Stimulated activated CD4-positive, alpha-beta T cell treated with anti-CD3 and anti-CD28 coated beads, Interleukin-2, amount 100 ng/mL, for 4 hours (primary cell): Measurements from ENCODE around the gene ZNRF1.
"Not testable (repeated sequence)": the region's sequence is repeated elsewhere in the genome, so short reads cannot be mapped to it uniquely, and the experiment has no call there.

ENCODE experiments used
- DNase-seq: peaks from one replicate; pipeline ENCODE4 v3.0.0-alpha.2; 2020; ENCODE audit warnings: low read depth

Gene ZNRF1

DNA sequence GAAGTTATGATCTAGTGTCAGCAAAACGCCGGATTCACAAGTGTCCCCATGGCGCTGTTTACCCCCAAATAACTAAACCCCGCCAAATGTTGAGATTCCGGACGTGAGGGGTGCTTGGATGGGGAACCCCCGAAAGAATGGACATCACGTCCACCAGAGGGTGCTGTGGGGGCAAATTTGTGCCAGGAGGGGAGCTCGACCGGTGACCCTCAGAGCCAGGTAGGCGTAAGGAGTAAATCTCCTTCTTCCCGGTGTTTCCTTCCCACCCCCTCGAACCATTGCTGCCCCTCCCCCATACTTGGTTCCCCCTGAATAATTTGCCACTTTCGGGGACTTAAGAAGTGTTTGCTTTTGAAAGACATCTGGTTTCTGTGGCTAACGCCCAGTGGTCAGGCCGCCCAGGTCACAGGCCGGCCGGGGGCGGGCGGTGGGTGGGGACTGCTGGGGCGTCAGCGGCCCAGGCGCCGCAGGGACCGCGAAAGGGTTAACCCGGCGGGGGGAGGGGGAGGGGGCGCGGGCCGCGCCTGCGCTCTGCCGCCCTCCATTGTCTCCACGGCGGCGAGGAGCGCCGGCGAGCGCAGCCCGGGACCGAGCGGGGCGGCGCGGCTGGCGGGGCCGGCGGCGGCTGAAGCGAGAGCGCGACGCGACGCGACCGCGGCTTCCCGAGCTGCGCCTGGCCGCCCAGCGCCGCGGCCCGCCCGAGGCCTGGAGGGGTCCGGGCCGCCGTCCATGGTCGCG lies at the start of gene ZNRF1:
Gene ZNRF1 (plus strand): TSS at position 544 of the 738 bp plus-strand sequence. CDS start 648 bp downstream, outside the sequence.
- DNase-seq = peak; percentile 74

DNA sequence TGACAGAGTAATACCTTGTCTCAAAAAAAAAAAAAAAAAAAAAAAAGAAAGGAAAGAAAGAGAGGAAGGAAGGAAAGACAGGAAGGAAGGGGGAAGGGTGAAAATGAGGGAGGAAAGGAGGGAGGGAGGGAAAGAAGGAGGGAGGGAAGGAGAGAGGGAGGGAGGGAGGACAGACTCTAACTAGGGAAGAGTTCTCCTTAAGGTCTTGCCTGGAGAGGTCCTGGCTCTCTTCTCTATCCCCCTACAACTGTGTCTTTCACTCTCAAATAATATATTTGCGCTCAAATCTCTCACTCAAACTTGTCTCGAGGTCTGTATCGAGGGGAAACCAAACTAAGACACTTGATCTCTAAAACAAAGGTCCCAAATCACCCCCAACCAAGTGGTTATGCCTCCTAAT lies 49.5 kb upstream of the ZNRF1 start:
- no peak for DNase-seq

DNA sequence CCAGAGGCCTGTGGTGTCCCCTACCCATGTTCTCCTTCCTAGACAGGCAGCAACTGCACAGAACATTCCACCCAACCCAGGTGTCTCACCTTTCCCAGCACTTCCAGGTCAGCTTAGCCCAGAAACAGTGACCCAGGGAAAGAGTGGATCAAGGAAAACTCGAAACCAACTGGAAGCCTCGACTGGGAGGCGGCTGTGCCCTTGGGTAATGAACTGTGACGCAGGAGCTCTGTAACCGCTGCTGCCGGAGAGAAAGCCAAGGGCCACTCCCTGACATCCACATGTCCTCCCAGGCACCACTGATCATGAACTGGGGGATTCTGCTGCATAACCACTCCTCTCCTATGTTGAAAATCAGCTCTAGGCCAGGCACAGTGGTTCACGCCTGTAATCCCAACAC lies 48.3 kb upstream of the ZNRF1 start:
- DNase-seq = no peak

DNA sequence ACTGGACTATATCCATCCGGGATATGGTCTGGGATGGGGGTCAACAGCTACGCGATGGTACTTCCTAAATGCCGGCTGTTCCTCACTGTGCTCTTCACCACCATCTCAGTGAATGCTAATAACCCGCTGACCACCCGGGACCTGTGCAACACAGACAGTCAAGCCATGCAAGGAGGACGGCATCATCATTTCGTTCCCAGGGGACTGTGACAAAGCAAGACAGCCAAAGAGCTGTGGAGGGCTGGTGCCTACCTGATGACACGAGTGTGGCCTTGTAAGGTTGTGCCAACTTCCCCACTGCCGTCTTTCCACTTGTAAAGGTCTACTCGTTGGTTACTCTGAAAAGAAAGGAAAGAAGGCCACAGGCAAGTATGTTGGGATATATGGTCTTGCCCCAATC lies 47.6 kb upstream of the ZNRF1 start:
- DNase-seq = no peak

DNA sequence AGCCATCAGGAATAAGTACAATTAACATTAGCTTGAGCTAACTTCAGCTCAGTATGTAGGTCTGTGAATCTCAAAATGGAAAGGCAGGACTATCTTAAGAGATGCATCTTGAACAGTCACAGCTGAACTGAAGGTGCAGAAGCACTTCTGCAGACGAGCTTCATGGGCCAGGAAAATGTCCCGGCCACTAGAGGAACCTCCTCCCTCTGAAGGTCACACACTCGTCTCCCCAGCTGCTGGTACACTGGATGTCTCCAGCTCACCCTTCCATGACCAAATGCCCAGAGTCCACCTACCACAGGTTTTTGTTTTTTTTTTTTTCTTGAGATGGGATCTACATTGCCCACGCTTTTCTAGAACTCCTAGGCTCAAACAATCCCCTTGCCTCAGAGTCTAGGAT lies 47.1 kb upstream of the ZNRF1 start:
- no peak for DNase-seq

DNA sequence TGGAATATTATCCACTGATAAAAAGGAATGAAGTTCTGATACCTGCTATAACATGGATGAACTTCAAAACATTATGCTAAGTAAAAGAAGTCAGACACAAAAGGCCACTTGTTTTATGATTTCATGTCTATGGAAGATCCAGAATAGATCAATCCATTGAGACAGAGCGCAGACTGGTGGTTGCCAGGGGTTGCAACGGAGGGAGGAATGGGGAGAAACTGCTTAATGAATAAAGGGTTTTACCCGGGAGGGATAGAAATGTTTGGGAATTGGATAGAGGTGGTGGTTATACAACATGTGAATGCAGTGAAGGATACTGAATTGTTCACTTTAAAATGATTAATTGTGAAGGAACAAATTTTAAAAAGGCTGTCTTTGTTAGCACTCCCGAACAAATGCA lies 44.1 kb upstream of the ZNRF1 start:
- no peak for DNase-seq

DNA sequence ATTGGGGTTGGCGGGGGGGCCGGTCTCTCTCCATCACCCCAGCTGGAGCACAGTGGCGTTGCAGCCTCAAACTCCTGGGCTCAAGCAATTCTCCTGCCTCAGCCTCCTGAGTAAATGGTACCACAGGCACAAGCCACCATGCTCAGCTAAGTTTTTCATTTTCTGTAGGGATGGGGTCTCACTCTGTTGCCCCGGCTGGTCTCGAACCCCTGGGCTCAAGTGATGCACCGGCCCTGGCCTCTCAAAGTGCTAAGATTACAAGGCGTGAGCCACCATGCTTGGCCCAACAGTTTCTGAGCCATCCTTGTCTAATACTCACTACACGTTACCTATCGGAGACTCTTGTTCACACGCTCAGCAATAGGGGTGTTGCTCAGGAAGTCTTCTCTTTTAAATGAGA lies 25.5 kb upstream of the ZNRF1 start:
- no peak for DNase-seq

DNA sequence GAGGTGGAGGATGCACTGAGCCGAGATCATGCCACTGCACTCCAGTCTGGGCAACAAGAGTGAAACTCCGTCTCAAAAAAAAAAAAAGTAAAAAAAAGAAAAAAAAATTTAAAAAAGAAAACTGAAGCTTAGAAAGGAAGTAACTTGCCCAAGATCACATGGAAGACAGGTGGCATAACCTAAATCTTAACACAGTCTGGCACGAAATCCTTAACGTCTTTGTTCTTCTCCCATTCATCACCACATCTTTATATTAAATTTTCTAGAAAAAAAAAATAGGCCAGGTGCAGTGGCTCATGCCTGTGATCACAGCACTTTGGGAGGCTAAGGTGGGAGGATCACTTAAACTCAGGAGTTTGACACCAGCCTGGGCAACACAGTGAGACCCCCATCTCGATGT lies 23.2 kb upstream of the ZNRF1 start:
- no peak for DNase-seq

DNA sequence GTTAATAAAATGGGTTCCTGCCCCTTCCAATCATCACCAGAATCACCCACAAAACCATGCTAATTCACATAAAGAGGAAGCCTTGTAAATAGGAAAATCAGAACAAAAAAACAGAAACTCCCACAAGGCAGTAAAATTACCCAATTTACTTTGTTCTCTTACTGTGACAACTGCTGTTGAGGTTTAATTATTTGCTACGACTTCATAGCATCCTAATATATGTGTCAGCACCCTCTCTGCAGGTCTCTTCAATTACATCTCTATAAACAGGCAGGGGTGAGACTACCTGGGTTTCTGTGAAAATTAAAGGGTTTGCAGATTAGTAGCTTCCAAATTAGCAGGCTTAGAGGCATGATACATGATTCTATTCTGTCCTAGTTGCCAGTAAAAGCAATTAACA lies 16.6 kb upstream of the ZNRF1 start:
- no peak for DNase-seq

DNA sequence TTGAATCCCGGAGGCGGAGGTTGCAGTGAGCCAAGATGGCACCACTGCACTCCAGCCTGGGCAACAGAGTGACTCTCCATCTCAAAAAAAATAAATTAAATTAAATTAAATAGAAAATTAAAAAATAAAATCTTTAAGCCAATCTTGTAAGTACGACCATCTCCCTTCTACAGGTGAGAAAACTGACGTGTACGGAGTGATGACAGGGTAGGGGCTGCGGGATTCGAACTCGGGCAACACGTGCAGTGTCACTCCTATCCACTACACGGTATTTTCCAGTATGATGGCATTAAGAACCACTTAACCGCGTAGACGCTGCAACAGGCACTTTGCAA lies 14.7 kb upstream of the ZNRF1 start:
- DNase-seq = no peak

DNA sequence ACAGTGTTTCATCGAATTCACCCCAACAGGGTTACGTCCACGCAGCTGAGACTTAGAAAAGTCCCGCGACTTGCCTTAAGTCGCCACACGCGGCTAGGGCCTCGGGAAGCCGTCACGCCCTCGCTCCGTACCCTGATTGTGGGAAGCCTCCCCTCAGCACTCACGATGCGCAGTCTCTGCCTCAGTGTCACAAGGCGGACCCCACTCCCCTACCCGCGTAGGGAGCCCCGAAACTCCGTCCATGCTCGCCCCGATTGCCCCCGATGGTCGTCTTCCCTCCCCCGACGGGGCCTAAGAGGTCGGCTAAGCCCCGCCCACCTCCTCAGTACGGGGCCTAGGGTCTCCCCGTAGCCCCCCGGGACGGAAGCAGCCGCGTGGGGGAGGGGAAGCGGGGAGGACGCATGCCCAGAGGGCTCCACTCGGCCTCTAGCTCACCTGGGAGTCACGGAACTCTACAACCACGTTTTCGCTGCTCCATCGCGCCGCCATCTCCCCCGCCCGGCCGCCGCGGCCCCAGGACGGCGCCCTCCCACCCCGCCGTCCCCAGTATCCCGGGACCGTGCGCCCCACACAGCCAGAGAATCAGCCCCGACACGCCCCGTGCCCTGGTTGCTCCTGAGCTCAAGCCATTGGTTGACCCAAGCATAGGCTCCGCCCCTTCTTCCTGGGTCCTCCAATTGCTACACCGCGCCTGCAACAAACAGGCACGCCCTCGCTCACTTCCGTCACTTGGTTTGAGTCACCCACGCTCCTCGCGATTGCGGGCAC lies 14.1 kb upstream of the ZNRF1 start, which contains the start of gene WDR59:
Gene WDR59 (minus strand): TSS at position 595 of the 768 bp plus-strand sequence. CDS start 106 bp downstream, at position 489.
- peak; percentile 99 for DNase-seq

DNA sequence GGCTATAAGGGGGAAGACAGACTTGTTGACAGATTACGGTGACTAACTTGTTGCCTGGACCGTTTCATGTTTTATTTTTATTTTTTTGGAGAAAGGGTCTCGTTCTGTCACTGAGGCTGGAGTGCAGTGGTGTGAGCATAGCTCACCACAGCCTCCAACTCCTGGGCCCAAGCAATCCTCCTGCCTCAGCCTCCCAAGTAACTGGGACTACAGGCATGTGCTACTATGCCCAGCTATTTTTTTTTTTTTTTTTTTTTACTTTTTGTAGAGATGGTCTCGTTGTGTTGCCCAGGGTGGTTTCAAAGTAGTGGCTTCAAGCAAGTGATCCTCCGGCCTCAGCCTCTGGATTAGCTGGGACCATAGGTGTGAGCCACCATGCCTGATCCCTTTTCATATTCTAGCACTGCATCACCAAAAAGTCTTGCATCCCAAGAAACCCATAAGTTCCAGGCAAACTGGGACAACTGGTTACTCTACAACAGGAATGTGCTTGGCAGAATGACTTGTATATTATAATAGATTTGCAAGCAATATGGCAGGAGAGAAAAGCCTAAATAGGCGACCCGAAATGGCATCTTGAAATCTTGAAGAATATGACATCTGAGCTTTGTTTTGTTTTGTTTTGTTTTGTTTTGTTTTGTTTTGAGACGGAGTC lies 11.7 kb upstream of the ZNRF1 start:
- no peak for DNase-seq

DNA sequence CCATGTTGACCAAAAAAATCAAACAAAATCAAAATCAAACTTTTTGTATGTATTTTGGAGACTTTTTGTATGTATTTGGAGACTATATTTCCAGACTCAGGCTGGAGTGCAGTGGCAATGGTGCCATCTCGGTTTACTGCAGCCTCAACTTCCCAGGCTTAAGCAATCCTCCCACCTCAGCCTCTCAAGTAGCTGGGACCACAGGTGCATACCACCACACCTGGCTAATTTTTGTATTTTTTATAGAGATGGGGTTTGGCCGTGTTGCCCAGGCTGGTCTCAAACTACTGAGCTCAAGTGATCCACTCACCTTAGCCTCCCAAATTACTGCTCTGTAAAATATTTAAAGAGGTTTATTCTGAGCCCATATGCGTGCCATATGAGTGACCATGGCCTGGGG lies 9.0 kb upstream of the ZNRF1 start:
- DNase-seq = not testable (repeated sequence)

DNA sequence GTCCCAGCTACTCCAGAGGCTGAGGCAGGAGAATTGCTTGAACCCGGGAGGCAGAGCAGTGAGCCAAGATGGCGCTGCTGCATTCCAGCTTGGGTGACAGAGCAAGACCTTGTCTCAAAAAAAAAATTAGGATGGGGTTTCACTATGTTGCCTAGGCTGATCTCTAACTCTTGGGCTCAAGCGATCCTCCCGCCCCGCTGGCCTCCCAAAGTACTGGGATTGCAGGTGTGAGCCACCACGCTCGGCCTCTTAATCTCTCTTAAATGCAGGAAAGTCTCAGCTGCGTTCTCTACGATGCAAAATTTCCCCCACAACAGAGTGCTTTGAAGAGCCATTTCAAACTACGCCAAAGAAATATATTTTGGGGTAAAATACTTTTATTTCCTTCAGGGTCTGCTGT lies 8.0 kb upstream of the ZNRF1 start:
- no peak for DNase-seq

DNA sequence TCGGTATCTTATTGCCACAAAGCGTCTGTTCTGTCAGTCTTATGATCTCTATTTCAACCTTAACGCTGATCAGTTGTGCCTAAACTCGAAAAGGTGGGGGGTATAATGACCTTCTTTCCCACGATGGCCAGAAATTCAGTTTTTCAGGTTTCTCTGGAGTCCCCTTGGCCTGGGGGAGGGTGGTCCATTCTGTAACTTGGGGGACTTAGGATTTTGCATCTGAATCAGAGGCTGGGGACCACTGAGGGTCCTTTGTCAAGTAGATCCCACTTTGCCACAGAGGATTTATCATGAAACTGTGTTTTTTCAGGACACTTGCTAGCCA lies 7.6 kb upstream of the ZNRF1 start:
- DNase-seq = no peak

DNA sequence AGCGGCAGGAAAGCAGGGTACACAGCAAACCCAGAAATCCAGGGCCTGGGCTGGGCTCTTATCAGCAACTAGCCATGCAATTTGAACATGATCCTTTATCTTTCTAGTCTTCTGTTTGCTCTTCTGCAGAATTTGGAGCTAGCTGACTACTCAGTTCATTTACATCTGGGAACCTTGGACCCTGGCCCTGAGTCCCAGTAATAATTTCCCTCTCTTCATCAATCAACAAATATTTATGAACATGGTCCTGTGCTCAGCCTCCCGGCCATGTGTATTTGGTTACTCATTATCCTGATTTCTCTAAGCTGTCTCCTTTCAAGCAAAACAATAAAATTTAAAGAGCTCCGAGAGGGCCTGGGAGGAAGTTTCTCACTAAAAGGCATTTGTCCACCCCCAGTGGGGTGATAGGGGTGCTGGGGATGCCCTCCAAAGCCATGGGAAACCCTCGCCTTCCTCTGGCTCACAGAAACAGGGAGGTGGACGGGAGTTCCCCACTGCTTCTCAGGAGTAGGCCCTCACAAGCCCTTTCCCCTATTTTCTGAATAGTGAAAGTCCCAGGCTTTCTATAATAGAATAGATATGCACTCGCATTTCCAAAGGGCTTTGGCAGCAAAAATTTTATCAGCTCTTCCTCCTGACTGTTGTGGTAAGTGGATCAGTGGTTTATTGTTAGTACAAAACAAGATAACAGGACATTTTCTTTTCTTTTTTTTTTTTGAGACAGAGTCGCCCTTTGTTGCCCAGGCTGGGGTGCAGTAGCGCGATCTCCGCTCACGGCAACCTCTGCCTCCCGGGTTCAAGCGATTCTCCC lies 7.0 kb upstream of the ZNRF1 start:
- DNase-seq = no peak

DNA sequence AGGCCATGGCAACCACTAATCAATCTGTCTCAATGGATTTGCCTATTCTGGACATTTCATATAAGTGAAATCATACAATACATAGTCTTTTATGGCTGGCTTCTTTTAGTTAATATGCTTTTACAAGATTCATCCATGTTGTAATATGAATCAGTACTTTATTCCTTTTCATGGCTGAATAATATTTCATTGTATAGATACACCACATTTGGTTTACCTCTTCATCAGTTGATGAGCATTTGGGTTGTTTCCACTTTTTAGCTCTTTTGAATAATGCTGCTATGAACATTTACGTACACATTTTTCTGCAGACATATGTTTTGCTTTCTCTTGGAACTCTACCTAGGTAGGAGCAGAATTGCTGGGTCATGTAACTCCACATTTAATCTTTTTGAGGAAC lies 2.8 kb upstream of the ZNRF1 start:
- no peak for DNase-seq

DNA sequence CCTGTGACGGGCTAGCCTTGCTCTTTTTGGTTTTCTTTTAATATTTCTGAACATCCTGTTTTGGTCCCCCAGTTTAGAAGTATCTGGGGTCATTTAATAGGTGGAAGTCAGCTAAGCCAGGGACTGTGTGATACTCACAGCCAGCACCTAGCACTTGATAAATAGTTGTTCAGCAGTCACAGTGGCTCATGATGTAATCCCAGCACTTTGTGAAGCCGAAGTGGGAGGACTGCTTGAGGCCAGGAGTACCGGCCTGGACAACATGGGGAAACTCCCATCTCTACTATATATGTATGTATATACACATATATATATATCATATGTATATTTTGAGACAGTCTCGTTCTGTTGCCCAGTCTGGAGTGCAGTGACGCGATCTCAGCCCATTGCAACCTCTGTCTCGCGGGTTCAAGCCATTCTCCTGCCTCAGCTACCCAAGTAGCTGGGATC lies 1.8 kb upstream of the ZNRF1 start:
- DNase-seq = no peak

DNA sequence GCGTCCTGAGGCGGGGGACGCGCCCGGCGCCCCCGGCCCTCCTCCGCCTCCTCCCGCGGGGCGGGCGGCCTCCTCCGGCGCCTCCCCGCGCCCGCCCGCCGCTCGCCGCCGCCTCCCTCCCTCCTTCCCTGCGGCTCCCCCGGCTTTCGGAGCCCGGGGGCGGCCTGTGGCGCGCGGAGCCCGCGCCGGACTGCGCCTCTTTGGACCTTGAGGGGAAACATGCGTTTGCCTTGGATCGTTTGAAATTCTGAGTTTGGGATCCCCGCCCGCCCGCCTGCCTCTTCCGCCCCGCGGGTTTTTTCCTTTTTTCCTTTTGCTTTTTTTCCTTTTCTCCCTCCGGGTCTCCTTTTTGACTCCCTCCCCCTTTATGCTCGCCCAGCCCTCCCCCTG lies 390 bp downstream of the ZNRF1 start:
- DNase-seq = no peak

DNA sequence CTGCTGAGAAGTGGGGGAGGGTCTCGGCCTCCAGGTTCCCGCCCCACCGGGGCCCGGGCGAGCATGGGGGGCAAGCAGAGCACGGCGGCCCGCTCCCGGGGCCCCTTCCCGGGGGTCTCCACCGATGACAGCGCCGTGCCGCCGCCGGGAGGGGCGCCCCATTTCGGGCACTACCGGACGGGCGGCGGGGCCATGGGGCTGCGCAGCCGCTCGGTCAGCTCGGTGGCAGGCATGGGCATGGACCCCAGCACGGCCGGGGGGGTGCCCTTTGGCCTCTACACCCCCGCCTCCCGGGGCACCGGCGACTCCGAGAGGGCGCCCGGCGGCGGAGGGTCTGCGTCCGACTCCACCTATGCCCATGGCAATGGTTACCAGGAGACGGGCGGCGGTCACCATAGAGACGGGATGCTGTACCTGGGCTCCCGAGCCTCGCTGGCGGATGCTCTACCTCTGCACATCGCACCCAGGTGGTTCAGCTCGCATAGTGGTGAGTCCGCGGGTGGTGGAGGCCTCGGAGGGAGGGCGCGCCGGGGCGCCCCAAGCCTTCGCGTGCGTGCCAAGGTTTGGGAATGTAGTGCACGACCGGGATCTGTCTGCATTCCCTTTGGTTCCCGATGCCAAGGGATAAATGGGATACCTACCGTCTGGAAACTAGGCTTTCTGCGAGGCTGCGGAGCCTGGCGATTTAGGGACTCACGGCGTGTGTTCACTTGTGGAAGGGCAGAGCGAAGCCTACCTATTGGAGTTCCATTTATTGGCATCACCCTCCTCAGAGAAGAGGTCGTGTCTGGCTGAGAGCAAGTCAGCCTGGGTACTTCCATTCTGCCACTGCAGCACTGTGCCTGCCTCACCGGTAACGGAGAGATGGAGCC lies 1.0 kb downstream of the ZNRF1 start:
- no peak for DNase-seq

DNA sequence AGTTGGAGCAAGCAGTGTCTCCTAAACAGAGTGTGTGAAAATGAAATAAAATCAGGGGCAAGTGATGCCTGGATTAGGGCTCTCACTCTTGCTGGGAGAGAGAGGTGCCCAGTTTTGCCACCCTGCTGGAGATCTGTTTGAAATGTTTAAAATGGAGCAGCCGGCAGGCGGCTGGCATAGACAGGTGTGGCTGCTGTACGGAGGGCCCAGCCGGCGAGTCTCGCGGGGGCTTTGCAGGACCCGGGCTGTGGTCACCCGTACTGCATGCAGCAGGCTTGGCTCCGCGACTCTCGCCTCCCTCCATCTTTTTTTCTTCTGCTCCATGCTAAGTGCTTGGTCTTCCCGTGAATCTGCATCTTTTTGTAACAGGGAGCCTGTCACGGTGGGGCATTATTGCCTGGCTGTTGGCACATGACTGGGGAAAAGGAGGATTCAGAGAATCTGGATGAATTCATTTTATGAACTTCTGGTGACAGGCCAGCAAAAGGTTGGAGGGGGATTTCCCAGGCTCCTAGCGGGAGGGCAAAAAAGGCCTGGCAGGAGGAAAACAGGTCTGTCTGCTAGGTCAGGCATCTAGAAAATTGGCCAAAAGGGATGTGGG lies 1.8 kb downstream of the ZNRF1 start:
- DNase-seq = no peak
